PFSK-1 (cell line): ENCODE measurements around the gene CD300A.

Experiments
- POLR2AphosphoS5 ChIP-seq: IDR thresholded peaks from 2 replicates; pipeline ENCODE4 v1.6.1; 2012; ENCODE audit warnings: low read depth, mild to moderate bottlenecking, control low read depth, low read length, moderate library complexity
- REST ChIP-seq, 2 experiments: IDR thresholded peaks; 2 replicates each; pipeline versions ENCODE4 v1.6.1 to v1.8.0; 2011 to 2012; ENCODE audit warnings: low read depth in 2 of 2, low read length in 2 of 2, control low read depth in 1 of 2, inconsistent platforms in 1 of 2, mild to moderate bottlenecking in 1 of 2, moderate library complexity in 1 of 2; ENCODE audit not compliant: insufficient read depth in 1 of 2
- SIN3A ChIP-seq: IDR thresholded peaks from 2 replicates; pipeline ENCODE4 v1.6.1; 2012; ENCODE audit warnings: mild to moderate bottlenecking, low read length, moderate library complexity, borderline replicate concordance; ENCODE audit not compliant: insufficient read depth
- TAF1 ChIP-seq: IDR thresholded peaks from 2 replicates; pipeline ENCODE4 v1.6.1; 2012; ENCODE audit warnings: low read length, control low read depth, borderline replicate concordance; ENCODE audit not compliant: insufficient read depth

- TF ChIP-seq POLR2AphosphoS5 (no peak), TAF1 (no peak), REST (IDR thresholded peaks at IDR 0.05; ENCODE audit: insufficient read depth in 1 of 2, low read depth in 2 of 2, low read length in 2 of 2) (no peak), SIN3A (no peak)
Measured at GRCh38 chr17:74457146-74457819, 9.2 kb upstream of the CD300A start.
